Epithelial cell of prostate (primary cell): ENCODE data around the gene THOC6.
A peak's percentile ranks its signal among the peaks of the same experiment; 100 is the strongest.

Source experiments
- DNase-seq: peaks from one replicate; pipeline ENCODE4 v3.0.0-alpha.2; 2011; ENCODE audit warnings: low read depth, low spot score
- H3K27ac ChIP-seq: fragments of 450-650 bp; 2 replicates; pipeline ENCODE4 v1.5.1; 2017; ENCODE audit warnings: mild to moderate bottlenecking

Gene THOC6

GRCh38 chr16:2990891-2991290, 32.9 kb upstream of the THOC6 start:
- no peak for DNase-seq
- no peak overlapping the region for H3K27ac ChIP-seq

GRCh38 chr16:2991566-2992261, 32.1 kb upstream of the THOC6 start:
- H3K27ac ChIP-seq = no peak overlapping the region
- DNase-seq = no peak

- peak overlapping the region; percentile 17 for H3K27ac ChIP-seq
- DNase-seq = no peak
These were observed 31.3 kb upstream of the THOC6 start for GRCh38 chr16:2992383-2993081.

GRCh38 chr16:2996298-2996697, 27.5 kb upstream of the THOC6 start:
- no peak overlapping the region for H3K27ac ChIP-seq
- no peak for DNase-seq

GRCh38 chr16:2999929-3000328, 23.9 kb upstream of the THOC6 start:
- DNase-seq = no peak
- H3K27ac ChIP-seq = no peak overlapping the region

GRCh38 chr16:3000540-3000939, 23.3 kb upstream of the THOC6 start:
- DNase-seq = no peak
- no peak overlapping the region for H3K27ac ChIP-seq

GRCh38 chr16:3001316-3001715, 22.5 kb upstream of the THOC6 start:
- DNase-seq = no peak
- no peak overlapping the region for H3K27ac ChIP-seq

GRCh38 chr16:3003582-3004270, 20.1 kb upstream of the THOC6 start:
- peak; percentile 97 for DNase-seq
- no peak overlapping the region for H3K27ac ChIP-seq

GRCh38 chr16:3004319-3004718, 19.5 kb upstream of the THOC6 start:
- no peak overlapping the region for H3K27ac ChIP-seq
- DNase-seq = no peak

GRCh38 chr16:3004781-3005284, 19.0 kb upstream of the THOC6 start:
- H3K27ac ChIP-seq = no peak overlapping the region
- no peak for DNase-seq

GRCh38 chr16:3007059-3007956, 16.5 kb upstream of the THOC6 start:
- DNase-seq = no peak
- no peak overlapping the region for H3K27ac ChIP-seq

GRCh38 chr16:3007957-3008689, 15.7 kb upstream of the THOC6 start:
- DNase-seq = no peak
- no peak overlapping the region for H3K27ac ChIP-seq

GRCh38 chr16:3008690-3009037, 15.2 kb upstream of the THOC6 start:
- no peak overlapping the region for H3K27ac ChIP-seq
- DNase-seq = no peak

- DNase-seq = no peak
- peak overlapping the region; percentile 11 for H3K27ac ChIP-seq
These were observed 14.1 kb upstream of the THOC6 start for GRCh38 chr16:3009568-3010390.

- no peak overlapping the region for H3K27ac ChIP-seq
- DNase-seq = no peak
These were observed 13.3 kb upstream of the THOC6 start for GRCh38 chr16:3010510-3010909.

- no peak overlapping the region for H3K27ac ChIP-seq
- no peak for DNase-seq
These were observed 11.6 kb upstream of the THOC6 start for GRCh38 chr16:3012246-3012645.

- no peak for DNase-seq
- H3K27ac ChIP-seq = no peak within 1 kb of the TSS
These were observed 10.9 kb upstream of the THOC6 start, which contains the start of gene CLDN9 for GRCh38 chr16:3012828-3013420. Gene CLDN9 (plus strand): TSS chr16:3012923. CDS start chr16:3013363, 440 bp downstream.

GRCh38 chr16:3013491-3013951, 10.3 kb upstream of the THOC6 start:
- H3K27ac ChIP-seq = no peak overlapping the region
- DNase-seq = no peak
